HG03103 (cell line): Measurements from ENCODE around the gene FBXO31.

Experiments
- ATAC-seq: cut with Tn5 transposase; IDR thresholded peaks from one replicate; pipeline ENCODE4 v1.9.1; 2021; ENCODE audit warnings: low read depth; ENCODE audit not compliant: unreplicated experiment

The FBXO31 gene

GRCh38 chr16:87383505-87384161 lies at the start of gene FBXO31:
Gene FBXO31 (minus strand): TSS chr16:87383776. CDS start chr16:87383744, 32 bp downstream.
- ATAC-seq = peak; percentile 40

GRCh38 chr16:87432330-87432915 lies 48.8 kb upstream of the FBXO31 start:
- no peak for ATAC-seq

- no peak for ATAC-seq
Measured at GRCh38 chr16:87431926-87432325, 48.4 kb upstream of the FBXO31 start.

- ATAC-seq = no peak
Measured at GRCh38 chr16:87426423-87427215, 43.0 kb upstream of the FBXO31 start.

- no peak for ATAC-seq
Measured at GRCh38 chr16:87425941-87426340, 42.4 kb upstream of the FBXO31 start.

- ATAC-seq = no peak
Measured at GRCh38 chr16:87424266-87424665, 40.7 kb upstream of the FBXO31 start.

- no peak for ATAC-seq
Measured at GRCh38 chr16:87423429-87423828, 39.9 kb upstream of the FBXO31 start.

GRCh38 chr16:87422106-87422505 lies 38.5 kb upstream of the FBXO31 start:
- no peak for ATAC-seq

GRCh38 chr16:87421003-87421912 lies 37.7 kb upstream of the FBXO31 start:
- ATAC-seq = no peak

GRCh38 chr16:87420026-87421002 lies 36.7 kb upstream of the FBXO31 start:
- no peak for ATAC-seq

- ATAC-seq = no peak
Measured at GRCh38 chr16:87418644-87419043, 35.1 kb upstream of the FBXO31 start.

GRCh38 chr16:87418216-87418615 lies 34.6 kb upstream of the FBXO31 start:
- ATAC-seq = no peak

- ATAC-seq = no peak
Measured at GRCh38 chr16:87417528-87417910, 33.9 kb upstream of the FBXO31 start.

GRCh38 chr16:87416826-87417527 lies 33.4 kb upstream of the FBXO31 start:
- no peak for ATAC-seq

- ATAC-seq = no peak
Measured at GRCh38 chr16:87415441-87415840, 31.9 kb upstream of the FBXO31 start.

GRCh38 chr16:87414251-87414680 lies 30.7 kb upstream of the FBXO31 start:
- no peak for ATAC-seq

GRCh38 chr16:87412996-87413421 lies 29.4 kb upstream of the FBXO31 start:
- ATAC-seq = no peak

GRCh38 chr16:87412371-87412995 lies 28.9 kb upstream of the FBXO31 start:
- no peak for ATAC-seq
